Measurements from ENCODE around the gene RUNDC3A.

RUNDC3A gene

GRCh38 chr17:44359458-44360143 is 51.2 kb downstream of the RUNDC3A start:
- no peaks in the 10 kb centered on the region for H3K27me3 ChIP-seq (ENCODE audit: low read length)
- no peaks in the 10 kb centered on the region for H3K36me3 ChIP-seq (ENCODE audit: low read length)
- no peaks in the 10 kb centered on the region for H3F3A ChIP-seq (ENCODE audit: insufficient read depth)
- no peaks in the 10 kb centered on the region for H3K9me2 ChIP-seq (replicated peaks; ENCODE audit: insufficient read depth, low read length)
- H3K79me2 ChIP-seq (ENCODE audit: insufficient read depth, low read length), result no peaks in the 10 kb centered on the region
- no peaks in the 10 kb centered on the region for H3K9me3 ChIP-seq (ENCODE audit: insufficient read depth, low read length)
- no peak overlapping the region for H3K4me2 ChIP-seq (ENCODE audit: low read depth, low read length, poor library complexity, severe bottlenecking)
- no peak overlapping the region for H3K27ac ChIP-seq (ENCODE audit: low read depth, low read length)
- H4K20me1 ChIP-seq (ENCODE audit: low read depth, low read length), result no peaks in the 10 kb centered on the region
- no peak overlapping the region for H3K9ac ChIP-seq (ENCODE audit: low read length)
- no peak overlapping the region for H2AFZ ChIP-seq (ENCODE audit: low read depth, low read length, severe bottlenecking)
- TF ChIP-seq EZH2phosphoT487 (conservative IDR thresholded peaks at IDR 0.05; ENCODE audit: low read length) (no peak), CTCF (IDR thresholded peaks at IDR 0.05; ENCODE audit: insufficient read depth, low read length, poor library complexity, severe bottlenecking) (no peak)
- H3K4me3 ChIP-seq (ENCODE audit: insufficient read depth, low read length, poor library complexity, severe bottlenecking), result no peak overlapping the region

- Histone ChIP-seq H3K27ac (ENCODE audit: low read depth, low read length) (no peak overlapping the region), H3K27me3 (ENCODE audit: low read length) (no peaks in the 10 kb centered on the region), H4K20me1 (ENCODE audit: low read depth, low read length) (no peaks in the 10 kb centered on the region), H3K36me3 (ENCODE audit: low read length) (no peaks in the 10 kb centered on the region), H3K9me2 (replicated peaks; ENCODE audit: insufficient read depth, low read length) (no peaks in the 10 kb centered on the region), H3K4me3 (ENCODE audit: insufficient read depth, low read length, poor library complexity, severe bottlenecking) (no peak overlapping the region), H2AFZ (ENCODE audit: low read depth, low read length, severe bottlenecking) (no peak overlapping the region), H3F3A (ENCODE audit: insufficient read depth) (no peaks in the 10 kb centered on the region), H3K4me2 (ENCODE audit: low read depth, low read length, poor library complexity, severe bottlenecking) (no peak overlapping the region), H3K9me3 (ENCODE audit: insufficient read depth, low read length) (no peaks in the 10 kb centered on the region), H3K79me2 (ENCODE audit: insufficient read depth, low read length) (no peaks in the 10 kb centered on the region), H3K9ac (ENCODE audit: low read length) (no peak overlapping the region)
- no peak for TF ChIP-seq EZH2phosphoT487 (conservative IDR thresholded peaks at IDR 0.05; ENCODE audit: low read length)
- TF ChIP-seq CTCF (IDR thresholded peaks at IDR 0.05; ENCODE audit: insufficient read depth, low read length, poor library complexity, severe bottlenecking), result no peak
Observed at GRCh38 chr17:44360144-44360533, 51.7 kb downstream of the RUNDC3A start.

GRCh38 chr17:44360826-44361225 is 52.4 kb downstream of the RUNDC3A start:
- TF ChIP-seq CTCF (IDR thresholded peaks at IDR 0.05; ENCODE audit: insufficient read depth, low read length, poor library complexity, severe bottlenecking), result no peak
- no peak for TF ChIP-seq EZH2phosphoT487 (conservative IDR thresholded peaks at IDR 0.05; ENCODE audit: low read length)
- no peaks in the 10 kb centered on the region for H3F3A ChIP-seq (ENCODE audit: insufficient read depth)

More at GRCh38 chr17:44360826-44361225, 52.4 kb downstream of the RUNDC3A start:
- no peaks in the 10 kb centered on the region for H3K9me2 ChIP-seq (replicated peaks; ENCODE audit: insufficient read depth, low read length)
- H3K36me3 ChIP-seq (ENCODE audit: low read length), result no peaks in the 10 kb centered on the region
- H3K9ac ChIP-seq (ENCODE audit: low read length), result no peak overlapping the region
- H3K27me3 ChIP-seq (ENCODE audit: low read length), result no peaks in the 10 kb centered on the region
- H2AFZ ChIP-seq (ENCODE audit: low read depth, low read length, severe bottlenecking), result no peak overlapping the region
- no peaks in the 10 kb centered on the region for H3K79me2 ChIP-seq (ENCODE audit: insufficient read depth, low read length)
- H3K9me3 ChIP-seq (ENCODE audit: insufficient read depth, low read length), result no peaks in the 10 kb centered on the region
- H4K20me1 ChIP-seq (ENCODE audit: low read depth, low read length), result no peaks in the 10 kb centered on the region
- H3K4me2 ChIP-seq (ENCODE audit: low read depth, low read length, poor library complexity, severe bottlenecking), result no peak overlapping the region
- no peak overlapping the region for H3K27ac ChIP-seq (ENCODE audit: low read depth, low read length)
- H3K4me3 ChIP-seq (ENCODE audit: insufficient read depth, low read length, poor library complexity, severe bottlenecking), result no peak overlapping the region

Data from SU-DHL-6 (cell line).